HepG2 (cell line): ENCODE results near the gene OR1F1. TPM values are rescaled to one million over a fixed set of nuclear protein-coding genes. Genes with fewer than 3 reads are reported as not detected.
A peak's percentile ranks its signal among the peaks of the same experiment; 100 is the strongest.

Experiments
- ATRX ChIP-seq: sonication (generic); formaldehyde crosslinking; IDR thresholded peaks from 2 replicates; pipeline ENCODE4 v1.4.0; 2020; ENCODE audit warnings: missing genetic modification reagents, borderline replicate concordance
- DMAP1 ChIP-seq: IDR thresholded peaks from 2 replicates; pipeline ENCODE4 v1.6.1; 2016
- ERF ChIP-seq: IDR thresholded peaks from 2 replicates; pipeline ENCODE4 v1.6.1; 2018; ENCODE audit warnings: missing biosample characterization, missing genetic modification reagents
- FOSL1 ChIP-seq: sonication (generic); formaldehyde crosslinking; IDR thresholded peaks from 2 replicates; pipeline ENCODE4 v1.9.0; 2021; ENCODE audit warnings: missing genetic modification reagents, borderline replicate concordance
- FOXK1 ChIP-seq: sonication (generic); formaldehyde crosslinking; IDR thresholded peaks from 2 replicates; pipeline ENCODE4 v1.4.0; 2020; ENCODE audit warnings: low read depth, missing genetic modification reagents, borderline replicate concordance
- KDM5A ChIP-seq: fragments of 200-600 bp; sonication (generic); IDR thresholded peaks from 2 replicates; pipeline ENCODE4 v1.7.0; 2018; ENCODE audit warnings: antibody characterized with exemption, mild to moderate bottlenecking, low read length, borderline replicate concordance
- KLF11 ChIP-seq: IDR thresholded peaks from 2 replicates; pipeline ENCODE4 v1.6.1; 2016; ENCODE audit warnings: missing compliant biosample characterization
- KLF13 ChIP-seq: sonication (generic); formaldehyde crosslinking; IDR thresholded peaks from 2 replicates; pipeline ENCODE4 v1.4.0; 2020; ENCODE audit warnings: mild to moderate bottlenecking, missing genetic modification reagents
- KMT2A ChIP-seq: sonication (generic); formaldehyde crosslinking; IDR thresholded peaks from 2 replicates; pipeline ENCODE4 v1.4.0; 2020; ENCODE audit warnings: missing genetic modification reagents
- MAFF ChIP-seq: IDR thresholded peaks from 2 replicates; pipeline ENCODE4 v1.6.1; 2011; ENCODE audit warnings: low read depth, low read length, improper control_type of control experiment
- MBD4 ChIP-seq: IDR thresholded peaks from 2 replicates; pipeline ENCODE4 v1.6.1; 2012; ENCODE audit warnings: low read length, inconsistent platforms, borderline replicate concordance
- MIXL1 ChIP-seq: IDR thresholded peaks from 2 replicates; pipeline ENCODE4 v1.6.1; 2016
- NCOR1 ChIP-seq: fragments of 200-600 bp; sonication (generic); IDR thresholded peaks from 2 replicates; pipeline ENCODE4 v1.7.0; 2017; ENCODE audit warnings: antibody characterized with exemption, low read length, borderline replicate concordance
- TBP ChIP-seq: sonication (generic); formaldehyde crosslinking; IDR thresholded peaks from 2 replicates; pipeline ENCODE4 v1.5.0; 2020; ENCODE audit warnings: missing genetic modification reagents
- TOE1 ChIP-seq: sonication (generic); formaldehyde crosslinking; IDR thresholded peaks from 2 replicates; pipeline ENCODE4 v1.4.0; 2020; ENCODE audit warnings: mild to moderate bottlenecking, missing genetic modification reagents
- ZBED4 ChIP-seq: sonication (generic); formaldehyde crosslinking; IDR thresholded peaks from 2 replicates; pipeline ENCODE4 v1.4.0; 2020; ENCODE audit warnings: missing genetic modification reagents, borderline replicate concordance
- ZBTB1 ChIP-seq: sonication (generic); formaldehyde crosslinking; IDR thresholded peaks from 2 replicates; pipeline ENCODE4 v1.4.0; 2020; ENCODE audit warnings: missing genetic modification reagents, borderline replicate concordance
- ZBTB33 ChIP-seq: sonication (generic); formaldehyde crosslinking; IDR thresholded peaks from 2 replicates; pipeline ENCODE4 v1.4.0; 2020; ENCODE audit warnings: missing genetic modification reagents
- ZNF121 ChIP-seq: sonication (generic); formaldehyde crosslinking; IDR thresholded peaks from 2 replicates; pipeline ENCODE4 v1.5.0; 2020; ENCODE audit warnings: mild to moderate bottlenecking, missing genetic modification reagents
- ZNF234 ChIP-seq: sonication (generic); formaldehyde crosslinking; conservative IDR thresholded peaks from 2 replicates; pipeline ENCODE4 v1.5.1; 2020; ENCODE audit warnings: mild to moderate bottlenecking, missing genetic modification reagents
- ZNF281 ChIP-seq: sonication (generic); formaldehyde crosslinking; IDR thresholded peaks from 2 replicates; pipeline ENCODE4 v1.4.0; 2020; ENCODE audit warnings: missing genetic modification reagents, borderline replicate concordance
- ZNF598 ChIP-seq: sonication (generic); formaldehyde crosslinking; IDR thresholded peaks from 2 replicates; pipeline ENCODE4 v1.5.1; 2020; ENCODE audit warnings: mild to moderate bottlenecking, missing genetic modification reagents, borderline replicate concordance
- ZNF772 ChIP-seq: sonication (generic); formaldehyde crosslinking; IDR thresholded peaks from 2 replicates; pipeline ENCODE4 v1.5.0; 2020; ENCODE audit warnings: mild to moderate bottlenecking, missing genetic modification reagents
- polyA plus RNA-seq, 8 experiments: library from polyadenylated mRNA; depleted of rRNA in 3 of 8; stranded (reverse) in 7 of 8; unstranded in 1 of 8; fragments of >200 nt; fragmentation: Illumina TruSeq in 4 of 8; extraction: Trizol in 4 of 8; gene quantifications; 2 replicates each; pipeline versions ENCODE4 v1.2.1 to v1.2.3, GENCODE V29; 2011 to 2016; ENCODE audit warnings: low read depth in 4 of 8, missing spikeins in 1 of 8, mixed read lengths in 1 of 8; ENCODE audit not compliant: insufficient read depth in 1 of 8
- total RNA-seq, 5 experiments: library from RNA; depleted of rRNA; stranded (reverse); fragments of >200 nt; fragmentation: Illumina TruSeq; extraction: Trizol; gene quantifications; 2 replicates each; pipeline ENCODE4 v1.2.3, GENCODE V29; 2016; ENCODE audit warnings: low read depth in 1 of 5

Gene OR1F1
- total and polyA plus RNA-seq, 2 of the 13 experiments (the other 11 are each of a cell fraction or from before 2014, with no cell fraction given): 0.90 TPM; not detected in 1

- TF ChIP-seq ZNF772 (CRISPR knock-in tag) (no peak), MAFF (no peak), MIXL1 (0 out of 2 replicates have a peak, but pooled peaks have one; percentile 13), NCOR1 (peak; percentile 54; the same call in 1 of the 2 replicates), MBD4 (no peak), ZNF281 (CRISPR knock-in tag) (peak; percentile 36; the same call in 1 of the 2 replicates), ZBTB1 (CRISPR knock-in tag) (no peak), ZNF234 (CRISPR knock-in tag) (no peak), ZNF598 (CRISPR knock-in tag) (peak; percentile 84; the same call in 1 of the 2 replicates), ZNF121 (CRISPR knock-in tag) (no peak), ERF (CRISPR knock-in tag) (peak; percentile 76; the same call in 1 of the 2 replicates), FOSL1 (CRISPR knock-in tag) (no peak), ZBTB33 (CRISPR knock-in tag) (no peak; the same call in 1 of the 2 replicates), KMT2A (CRISPR knock-in tag) (peak; percentile 90), TBP (CRISPR knock-in tag) (no peak), ATRX (CRISPR knock-in tag) (no peak), KLF13 (CRISPR knock-in tag) (no peak; the same call in 1 of the 2 replicates), DMAP1 (CRISPR knock-in tag) (peak; percentile 76), ZBED4 (no peak), TOE1 (CRISPR knock-in tag) (no peak), KLF11 (CRISPR knock-in tag) (0 out of 2 replicates have a peak, but pooled peaks have one; percentile 81), KDM5A (peak; percentile 82; the same call in 1 of the 2 replicates), FOXK1 (CRISPR knock-in tag) (peak; percentile 81; the same call in 1 of the 2 replicates)
Observed at GRCh38 chr16:3234857-3235561, 47.0 kb downstream of the OR1F1 start, which contains the start of gene ZNF200 (continued).
